WTC11 (cell line): Measurements from ENCODE around the gene RGL2. TPM values are rescaled to one million over a fixed set of nuclear protein-coding genes. Genes with fewer than 3 reads are reported as not detected.

Experiments used
- ATAC-seq: fragments of 200-7000 bp; cut with Tn5 transposase; 2 replicates; pipeline ENCODE4 v1.10.0; 2021; ENCODE audit warnings: mild to moderate bottlenecking, moderate library complexity
- CTCF ChIA-PET: fragments of 300-600 bp; sonication (Branson Sonifier 250); formaldehyde crosslinking; loops from one replicate; lab custom pipeline; 2021; ENCODE audit warnings: antibody characterized with exemption; lab: Charles Lee
- POLR2A ChIA-PET: fragments of 350-600 bp; sonication (Branson Sonifier 250); formaldehyde crosslinking; loops from one replicate; lab custom pipeline; 2021; ENCODE audit warnings: antibody characterized with exemption; lab: Charles Lee
- DNase-seq: peaks from one replicate; pipeline ENCODE4 v3.0.0; 2021; ENCODE audit warnings: low spot score
- H3K27ac Mint-ChIP-seq: 2 replicates; pipeline ENCODE4 v1.8.0; 2021; ENCODE audit warnings: mixed read lengths
- H3K27me3 Mint-ChIP-seq: 2 replicates; pipeline ENCODE4 v1.8.0; 2021; ENCODE audit warnings: low read depth, mild to moderate bottlenecking, moderate library complexity, mixed read lengths
- H3K36me3 Mint-ChIP-seq: 2 replicates; pipeline ENCODE4 v1.8.0; 2021; ENCODE audit warnings: mixed read lengths
- H3K4me1 Mint-ChIP-seq: 2 replicates; pipeline ENCODE4 v1.8.0; 2022; ENCODE audit warnings: mixed read lengths
- H3K4me3 Mint-ChIP-seq: 2 replicates; pipeline ENCODE4 v1.8.0; 2021; ENCODE audit warnings: mild to moderate bottlenecking, moderate library complexity, mixed read lengths
- H3K9me3 Mint-ChIP-seq: 2 replicates; pipeline ENCODE4 v1.8.0; 2021; ENCODE audit warnings: mixed read lengths
- ATF2 ChIP-seq: sonication (generic); formaldehyde crosslinking; IDR thresholded peaks from 2 replicates; pipeline ENCODE4 v1.8.1; 2022; ENCODE audit warnings: low read depth, missing genetic modification reagents, borderline replicate concordance
- ATF6 ChIP-seq: sonication (generic); formaldehyde crosslinking; IDR thresholded peaks from 2 replicates; pipeline ENCODE4 v1.8.1; 2023; ENCODE audit warnings: mild to moderate bottlenecking, missing genetic modification reagents
- CREM ChIP-seq: sonication (generic); formaldehyde crosslinking; IDR thresholded peaks from 2 replicates; pipeline ENCODE4 v1.8.1; 2022; ENCODE audit warnings: mild to moderate bottlenecking, missing genetic modification reagents, moderate library complexity
- ELF4 ChIP-seq: sonication (generic); formaldehyde crosslinking; IDR thresholded peaks from 2 replicates; pipeline ENCODE4 v1.8.1; 2022; ENCODE audit warnings: low read depth, mild to moderate bottlenecking, moderate library complexity, missing genetic modification reagents
- ESRRA ChIP-seq: sonication (generic); formaldehyde crosslinking; IDR thresholded peaks from 2 replicates; pipeline ENCODE4 v1.8.1; 2022; ENCODE audit warnings: mild to moderate bottlenecking, missing genetic modification reagents, borderline replicate concordance
- ETV6 ChIP-seq: sonication (generic); formaldehyde crosslinking; IDR thresholded peaks from 2 replicates; pipeline ENCODE4 v1.8.1; 2022; ENCODE audit warnings: mild to moderate bottlenecking, missing genetic modification reagents
- FOXP4 ChIP-seq: sonication (generic); formaldehyde crosslinking; IDR thresholded peaks from 2 replicates; pipeline ENCODE4 v1.8.0; 2022; ENCODE audit warnings: mild to moderate bottlenecking, missing genetic modification reagents
- GTF2I ChIP-seq: fragments of 250-450 bp; sonication (Bioruptor Pico); conservative IDR thresholded peaks from 2 replicates; pipeline ENCODE4 v1.4.0; 2021; ENCODE audit warnings: mild to moderate bottlenecking
- IRF2 ChIP-seq: sonication (generic); formaldehyde crosslinking; IDR thresholded peaks from 2 replicates; pipeline ENCODE4 v1.8.0; 2022; ENCODE audit warnings: low read depth, missing genetic modification reagents, borderline replicate concordance
- MYBL2 ChIP-seq: sonication (generic); formaldehyde crosslinking; IDR thresholded peaks from 2 replicates; pipeline ENCODE4 v1.8.1; 2023; ENCODE audit warnings: mild to moderate bottlenecking, moderate library complexity, missing genetic modification reagents
- RELA ChIP-seq: sonication (generic); formaldehyde crosslinking; IDR thresholded peaks from 2 replicates; pipeline ENCODE4 v1.8.1; 2022; ENCODE audit warnings: missing genetic modification reagents, mild to moderate bottlenecking, borderline replicate concordance
- SOX15 ChIP-seq: fragments of 250-450 bp; sonication (Bioruptor Pico); IDR thresholded peaks from 2 replicates; pipeline ENCODE4 v1.9.0; 2021; ENCODE audit warnings: mild to moderate bottlenecking
- TP53 ChIP-seq: sonication (generic); formaldehyde crosslinking; IDR thresholded peaks from 2 replicates; pipeline ENCODE4 v1.8.1; 2023; ENCODE audit warnings: mild to moderate bottlenecking, missing genetic modification reagents
- ZNF219 ChIP-seq: sonication (generic); formaldehyde crosslinking; IDR thresholded peaks from 2 replicates; pipeline ENCODE4 v1.8.0; 2023; ENCODE audit warnings: missing genetic modification reagents, mild to moderate bottlenecking, borderline replicate concordance
- ZSCAN18 ChIP-seq: fragments of 250-450 bp; sonication (Bioruptor Pico); IDR thresholded peaks from 2 replicates; pipeline ENCODE4 v2.1.2; 2022; ENCODE audit warnings: mild to moderate bottlenecking, moderate library complexity
- total RNA-seq: library from RNA; stranded (reverse); gene quantifications from 3 replicates; pipeline ENCODE4 v1.2.3, GENCODE V29; 2021
- TF ChIP-seq, protein P1 (sequence below): sonication (generic); formaldehyde crosslinking; conservative IDR thresholded peaks from 2 replicates; pipeline ENCODE4 v1.8.1; 2022; ENCODE audit warnings: mild to moderate bottlenecking, missing genetic modification reagents
- TF ChIP-seq, protein P2 (sequence below): sonication (generic); formaldehyde crosslinking; IDR thresholded peaks from 2 replicates; pipeline ENCODE4 v1.8.0; 2022; ENCODE audit warnings: mild to moderate bottlenecking, missing genetic modification reagents

Gene RGL2
- total RNA-seq, 1 experiment from 2014 or later: 77.1 TPM

- ChIA-PET CTCF (interaction anchor here (0.6 to 2.5 kb wide), 19 partner anchors 19 to 480 kb away, joined by 3 to 16 read pairs (median 5); partner anchors contain the start of genes B3GALT4, CUTA, PFDN6 and RPS18), POLR2A (interaction anchor here (0.6 to 1.9 kb wide), 9 partner anchors 19 to 813 kb away, joined by 3 to 8 read pairs (median 3); partner anchors contain the start of genes B3GALT4, RGL2 and UQCC2)
- TF ChIP-seq GTF2I (CRISPR knock-in tag) (no peak), IRF2 (CRISPR knock-in tag) (no peak), ELF4 (CRISPR knock-in tag) (no peak), ATF6 (CRISPR knock-in tag) (no peak), RELA (no peak), MYBL2 (CRISPR knock-in tag) (no peak), FOXP4 (CRISPR knock-in tag) (no peak), ESRRA (CRISPR knock-in tag) (no peak), ZNF219 (CRISPR knock-in tag) (no peak), TP53 (CRISPR knock-in tag) (no peak), ATF2 (CRISPR knock-in tag) (no peak), CREM (CRISPR knock-in tag) (no peak), ETV6 (no peak), SOX15 (CRISPR knock-in tag) (no peak), ZSCAN18 (no peak)
- TF ChIP-seq, protein P1, sequence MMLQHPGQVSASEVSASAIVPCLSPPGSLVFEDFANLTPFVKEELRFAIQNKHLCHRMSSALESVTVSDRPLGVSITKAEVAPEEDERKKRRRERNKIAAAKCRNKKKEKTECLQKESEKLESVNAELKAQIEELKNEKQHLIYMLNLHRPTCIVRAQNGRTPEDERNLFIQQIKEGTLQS (CRISPR knock-in tag): no peak
- TF ChIP-seq, protein P2, sequence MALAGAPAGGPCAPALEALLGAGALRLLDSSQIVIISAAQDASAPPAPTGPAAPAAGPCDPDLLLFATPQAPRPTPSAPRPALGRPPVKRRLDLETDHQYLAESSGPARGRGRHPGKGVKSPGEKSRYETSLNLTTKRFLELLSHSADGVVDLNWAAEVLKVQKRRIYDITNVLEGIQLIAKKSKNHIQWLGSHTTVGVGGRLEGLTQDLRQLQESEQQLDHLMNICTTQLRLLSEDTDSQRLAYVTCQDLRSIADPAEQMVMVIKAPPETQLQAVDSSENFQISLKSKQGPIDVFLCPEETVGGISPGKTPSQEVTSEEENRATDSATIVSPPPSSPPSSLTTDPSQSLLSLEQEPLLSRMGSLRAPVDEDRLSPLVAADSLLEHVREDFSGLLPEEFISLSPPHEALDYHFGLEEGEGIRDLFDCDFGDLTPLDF (CRISPR knock-in tag): no peak
- DNase-seq (no peak), ATAC-seq (no peak)
- Mint-ChIP-seq H3K27ac (peak overlapping the region; percentile 85), H3K4me1 (peaks cover 67% of the 10 kb centered on the region), H3K36me3 (peaks cover 21% of the 10 kb centered on the region), H3K4me3 (peak overlapping the region; percentile 97), H3K27me3 (no peaks in the 10 kb centered on the region; the same call in 1 of the 2 replicates), H3K9me3 (no peaks in the 10 kb centered on the region)
These were observed 19.8 kb upstream of the RGL2 start for GRCh38 chr6:33318426-33319073.
